Measurements from ENCODE around the gene PGM2.

- TF ChIP-seq CTCF (conservative IDR thresholded peaks at IDR 0.05; ENCODE audit: low read depth, low read length) = no peak
- TF ChIP-seq EZH2 (IDR thresholded peaks at IDR 0.05; ENCODE audit: borderline replicate concordance, low read depth, low read length, poor library complexity, severe bottlenecking) = no peak
These were observed 20.9 kb downstream of the PGM2 start for GRCh38 chr4:37847311-37847884.

Measured in A673 (cell line).